GM12878 (cell line): ENCODE results near the gene UROC1. TPM values are rescaled to one million over a fixed set of nuclear protein-coding genes. Genes with fewer than 3 reads are reported as not detected.

Experiments used
- ATAC-seq: fragments of 200-7000 bp; cut with Tn5 transposase; 3 replicates; pipeline ENCODE4 v1.9.1; 2020; ENCODE audit warnings: mild to moderate bottlenecking, moderate library complexity
- BruUV-seq: library from RNA; stranded (reverse); fragments of 400-500 nt; replicated peaks from 2 replicates; lab custom pipeline; 2021; lab: Mats Ljungman, UMichigan
- CTCF ChIA-PET: fragments of 300-600 bp; sonication (Branson Sonifier 250); formaldehyde crosslinking; extraction: SDS; loops from one replicate; lab custom pipeline; 2021; ENCODE audit warnings: inconsistent platforms; lab: Yijun Ruan, JAX
- POLR2A ChIA-PET: fragments of 350-600 bp; formaldehyde crosslinking; extraction: SDS; loops from one replicate; lab custom pipeline; 2021; ENCODE audit warnings: inconsistent platforms; lab: Charles Lee
- RAD21 ChIA-PET: fragments of 300-600 bp; sonication (Branson Sonifier 250); formaldehyde crosslinking; loops from one replicate; lab custom pipeline; 2023; ENCODE audit warnings: antibody characterized with exemption; ENCODE audit not compliant: unreplicated experiment; lab: Charles Lee
- SMC1A ChIA-PET: fragments of 300-600 bp; sonication (Branson Sonifier 250); formaldehyde crosslinking; loops from one replicate; lab custom pipeline; 2023; ENCODE audit not compliant: unreplicated experiment, uncharacterized antibody; lab: Charles Lee
- DNase-seq: peaks from one replicate; pipeline ENCODE4 v3.0.0-alpha.2; 2011; ENCODE audit warnings: low read depth, low spot score
- FAIRE-seq: peaks from 3 replicates; lab custom pipeline; 2011; peaks lifted over from hg19 to GRCh38; lab: Jason Lieb, UNC
- H2AFZ ChIP-seq: 2 replicates; pipeline ENCODE4 v1.6.0; 2011; ENCODE audit warnings: low read depth, low read length, control low read depth; ENCODE audit not compliant: control insufficient read depth
- H3K27ac ChIP-seq: 2 replicates; pipeline ENCODE4 v1.5.1; 2011; ENCODE audit warnings: control low read depth; ENCODE audit not compliant: control insufficient read depth, insufficient read depth
- H3K27me3 ChIP-seq, 2 experiments: replicated peaks in 1 of 2; 2 replicates each; pipeline versions ENCODE4 v1.6.0 to v1.6.1; 2011; ENCODE audit warnings: low read length in 1 of 2; ENCODE audit not compliant: control insufficient read depth in 2 of 2, insufficient read depth in 2 of 2
- H3K36me3 ChIP-seq, 2 experiments: 2 replicates each; pipeline ENCODE4 v1.5.1; 2011; ENCODE audit warnings: low read length in 1 of 2; ENCODE audit not compliant: control insufficient read depth in 2 of 2, insufficient read depth in 2 of 2
- H3K4me1 ChIP-seq: 2 replicates; pipeline ENCODE4 v1.6.1; 2011; ENCODE audit warnings: mild to moderate bottlenecking, low read length, moderate library complexity, mixed read lengths; ENCODE audit not compliant: control insufficient read depth, insufficient read depth
- H3K4me2 ChIP-seq: 2 replicates; pipeline ENCODE4 v1.6.0; 2011; ENCODE audit warnings: control low read depth; ENCODE audit not compliant: control insufficient read depth, insufficient read depth
- H3K4me3 ChIP-seq: fragments of 200-600 bp; sonication (generic); 2 replicates; pipeline ENCODE4 v1.5.1; 2016
- H3K79me2 ChIP-seq: 2 replicates; pipeline ENCODE4 v1.6.0; 2011; ENCODE audit warnings: low read length; ENCODE audit not compliant: control insufficient read depth, insufficient read depth
- H3K9ac ChIP-seq: 2 replicates; pipeline ENCODE4 v1.8.0; 2011; ENCODE audit warnings: low read length, control low read depth, mixed read lengths; ENCODE audit not compliant: control insufficient read depth, insufficient read depth
- H3K9me3 ChIP-seq: replicated peaks from 3 replicates; pipeline ENCODE4 v1.5.1; 2011; ENCODE audit warnings: mild to moderate bottlenecking, low read length; ENCODE audit not compliant: control insufficient read depth, insufficient read depth
- H4K20me1 ChIP-seq: 2 replicates; pipeline ENCODE4 v1.6.0; 2011; ENCODE audit not compliant: control insufficient read depth, insufficient read depth
- ATF7 ChIP-seq: fragments of 450-650 bp; IDR thresholded peaks from 2 replicates; pipeline ENCODE4 v1.6.1; 2016; ENCODE audit warnings: low read depth, mild to moderate bottlenecking
- CTCF ChIP-seq, 3 experiments: IDR thresholded peaks in 2 of 3; conservative IDR thresholded peaks in 1 of 3; 2 replicates each; pipeline ENCODE4 v1.5.1; 2011; ENCODE audit warnings: low read depth in 3 of 3, low read length in 3 of 3, mild to moderate bottlenecking in 3 of 3, control low read depth in 2 of 3, moderate library complexity in 2 of 3, inconsistent platforms in 1 of 3, mixed read lengths in 1 of 3; ENCODE audit not compliant: control insufficient read depth in 2 of 3, insufficient read depth in 1 of 3; ENCODE audit errors: extremely low read depth in 1 of 3
- EED ChIP-seq: sonication (generic); IDR thresholded peaks from 2 replicates; pipeline ENCODE4 v1.6.1; 2016; ENCODE audit warnings: antibody characterized with exemption, low read depth
- EGR1 ChIP-seq, 2 experiments: IDR thresholded peaks; 1 replicate in 1 of 2; 2 replicates in 1 of 2; pipeline ENCODE4 v1.6.1; 2011 to 2012; ENCODE audit warnings: low read depth in 2 of 2, low read length in 2 of 2, borderline replicate concordance in 1 of 2, mild to moderate bottlenecking in 1 of 2, moderate library complexity in 1 of 2
- GABPA ChIP-seq: IDR thresholded peaks from 2 replicates; pipeline ENCODE4 v1.6.1; 2014; ENCODE audit warnings: antibody characterized with exemption, low read depth, mild to moderate bottlenecking, inconsistent platforms
- JUND ChIP-seq: IDR thresholded peaks from 2 replicates; pipeline ENCODE4 v1.6.1; 2012; ENCODE audit warnings: low read depth, mild to moderate bottlenecking, low read length, improper control_type of control experiment, moderate library complexity
- MTA2 ChIP-seq: fragments of 450-650 bp; IDR thresholded peaks from 2 replicates; pipeline ENCODE4 v1.6.1; 2016; ENCODE audit warnings: low read depth, mild to moderate bottlenecking, moderate library complexity
- NRF1 ChIP-seq: conservative IDR thresholded peaks from 2 replicates; pipeline ENCODE4 v1.6.1; 2011; ENCODE audit warnings: mild to moderate bottlenecking, low read depth, low read length, improper control_type of control experiment
- PAX8 ChIP-seq: fragments of 450-650 bp; IDR thresholded peaks from 2 replicates; pipeline ENCODE4 v1.6.1; 2017; ENCODE audit warnings: mild to moderate bottlenecking, moderate library complexity
- PML ChIP-seq: IDR thresholded peaks from 2 replicates; pipeline ENCODE4 v1.6.1; 2012; ENCODE audit warnings: low read length, inconsistent platforms
- POLR2AphosphoS2 ChIP-seq: IDR thresholded peaks from 2 replicates; pipeline ENCODE4 v1.6.1; 2011; ENCODE audit warnings: low read depth, mild to moderate bottlenecking, low read length, improper control_type of control experiment, moderate library complexity
- SIN3A ChIP-seq: IDR thresholded peaks from 2 replicates; pipeline ENCODE4 v1.6.1; 2012; ENCODE audit warnings: low read depth, low read length, improper control_type of control experiment
- USF2 ChIP-seq: IDR thresholded peaks from 2 replicates; pipeline ENCODE4 v1.6.1; 2011; ENCODE audit warnings: low read depth, low read length, improper control_type of control experiment, borderline replicate concordance
- WGBS: methylation state at CpG from one replicate; pipeline ENCODE4 v1.1.6; 2016; ENCODE audit warnings: low lambda C conversion rate; ENCODE audit not compliant: insufficient replicate concordance, insufficient coverage; ENCODE audit errors: missing lambda C conversion rate; 5-methylcytosine and 5-hydroxymethylcytosine counted together
- in situ Hi-C: fragments of 300-500 bp; cut with MboI; formaldehyde crosslinking; loops from 9 replicates; pipeline ENCODE4 v1.14.3; 2018; ENCODE audit warnings: mixed read lengths
- intact Hi-C: fragments of 100-400 bp; cut with micrococcal nuclease; formaldehyde crosslinking; loops from one replicate; pipeline ENCODE4 v1.14.2; 2022; ENCODE audit not compliant: unreplicated experiment
- polyA plus RNA-seq, 11 experiments: library from polyadenylated mRNA; depleted of rRNA in 4 of 11; unstranded in 6 of 11; stranded (reverse) in 5 of 11; fragments of >200 nt; fragmentation: Nextera tagmentation in 4 of 11; fragmentation: Illumina TruSeq in 1 of 11; extraction: Ambion mirVana in 4 of 11; extraction: Trizol in 1 of 11; gene quantifications; 1 replicate in 1 of 11; 2 replicates in 10 of 11; pipeline versions ENCODE4 v1.2.1 to v1.2.3, GENCODE V29; 2011 to 2016; ENCODE audit warnings: inconsistent platforms in 2 of 11, missing spikeins in 2 of 11, low read depth in 1 of 11
- total RNA-seq, 4 experiments: library from RNA; depleted of rRNA in 3 of 4; stranded (reverse); fragments of >200 nt in 3 of 4; fragmentation: Illumina TruSeq in 1 of 4; extraction: Trizol in 1 of 4; gene quantifications; 2 replicates each; pipeline versions ENCODE4 v1.2.1 to v1.2.3, GENCODE V29; 2013 to 2021
- TF ChIP-seq, protein P1 (sequence below): fragments of 450-650 bp; IDR thresholded peaks from 2 replicates; pipeline ENCODE4 v1.6.1; 2016; ENCODE audit warnings: mild to moderate bottlenecking
- TF ChIP-seq, protein P2 (sequence below): fragments of 150-350 bp; IDR thresholded peaks from 2 replicates; pipeline ENCODE4 v1.6.1; 2014; ENCODE audit warnings: mild to moderate bottlenecking, low read depth, low read length

The UROC1 gene
- total and polyA plus RNA-seq, 10 of the 15 experiments (the other 5 are each of a cell fraction or from before 2014, with no cell fraction given): 0.04 TPM; not detected in 9

DNA sequence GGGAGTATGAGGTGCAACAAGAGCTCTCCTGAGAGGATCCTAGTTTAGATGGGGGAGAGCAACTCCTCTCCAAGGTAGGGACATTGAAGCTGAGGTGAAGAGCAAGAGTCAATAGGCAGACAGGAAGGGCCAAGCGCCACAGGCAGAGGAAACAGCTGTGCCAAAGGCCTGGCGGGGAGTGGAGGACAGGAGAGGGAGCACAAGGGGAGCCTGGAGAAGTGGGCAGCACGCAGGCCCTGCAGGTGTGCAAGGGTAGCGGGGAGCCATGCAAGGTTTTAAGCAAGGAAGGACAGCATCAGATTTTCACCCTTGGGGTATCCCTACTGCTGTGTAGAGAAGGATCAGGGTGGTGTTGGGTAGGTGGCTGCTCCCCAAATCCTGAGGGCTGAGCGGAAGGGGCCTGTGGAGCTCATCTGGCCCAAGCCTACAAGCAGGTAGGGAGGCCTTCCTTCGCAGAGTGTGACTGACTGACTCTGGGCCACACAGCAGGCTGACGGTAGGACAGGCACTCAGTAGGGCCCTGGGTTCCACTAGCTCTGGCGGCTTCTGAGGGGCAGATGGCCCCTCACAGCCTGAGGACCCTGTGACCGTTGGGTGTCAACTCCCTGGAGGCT lies 19.6 kb upstream of the UROC1 start (continued):
- TF ChIP-seq JUND (no peak), SIN3A (no peak), USF2 (no peak)
- TF ChIP-seq, protein P1, sequence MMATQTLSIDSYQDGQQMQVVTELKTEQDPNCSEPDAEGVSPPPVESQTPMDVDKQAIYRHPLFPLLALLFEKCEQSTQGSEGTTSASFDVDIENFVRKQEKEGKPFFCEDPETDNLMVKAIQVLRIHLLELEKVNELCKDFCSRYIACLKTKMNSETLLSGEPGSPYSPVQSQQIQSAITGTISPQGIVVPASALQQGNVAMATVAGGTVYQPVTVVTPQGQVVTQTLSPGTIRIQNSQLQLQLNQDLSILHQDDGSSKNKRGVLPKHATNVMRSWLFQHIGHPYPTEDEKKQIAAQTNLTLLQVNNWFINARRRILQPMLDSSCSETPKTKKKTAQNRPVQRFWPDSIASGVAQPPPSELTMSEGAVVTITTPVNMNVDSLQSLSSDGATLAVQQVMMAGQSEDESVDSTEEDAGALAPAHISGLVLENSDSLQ: no peak

DNA sequence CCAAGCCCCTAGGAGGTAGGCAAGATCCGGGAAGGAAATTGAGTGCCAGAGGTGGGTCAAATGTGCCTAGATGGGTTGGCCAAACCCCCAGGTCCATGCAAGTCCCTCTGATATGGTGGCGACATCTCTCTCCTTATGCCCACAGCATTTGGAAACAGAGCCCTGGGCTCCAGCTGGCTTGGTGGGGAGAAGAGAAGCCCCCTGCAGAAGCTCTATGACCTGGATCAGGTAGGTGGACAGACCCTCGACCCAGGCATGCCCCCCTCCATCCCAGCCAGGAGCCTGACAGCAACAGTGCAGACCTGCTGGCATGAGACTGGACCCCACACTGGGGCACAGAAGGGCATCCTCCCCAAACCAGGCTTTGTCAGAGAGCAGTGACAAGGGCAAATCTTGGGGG lies 18.6 kb upstream of the UROC1 start:
- no TSS peak for BruUV-seq
- FAIRE-seq: no peak
- no peak for DNase-seq
- ATAC-seq: no peak
- no peak overlapping the region for H3K4me3 ChIP-seq
- no peaks in the 10 kb centered on the region for H3K4me1 ChIP-seq
- H3K27ac ChIP-seq: no peak overlapping the region
- no peak overlapping the region for H3K9ac ChIP-seq
- in situ Hi-C loops (no loop called here), intact Hi-C loops (no loop called here)
- no peak for TF ChIP-seq MTA2
- no peak for TF ChIP-seq PAX8
- no peak for TF ChIP-seq CTCF (IDR thresholded peaks at IDR 0.05 in 2 of 3, conservative IDR thresholded peaks at IDR 0.05 in 1 of 3; ENCODE audit: control insufficient read depth in 2 of 3, extremely low read depth in 1 of 3, insufficient read depth in 1 of 3, low read depth in 3 of 3, low read length in 3 of 3)
- TF ChIP-seq GABPA: no peak
- no peak for TF ChIP-seq POLR2AphosphoS2
- TF ChIP-seq, protein P2, sequence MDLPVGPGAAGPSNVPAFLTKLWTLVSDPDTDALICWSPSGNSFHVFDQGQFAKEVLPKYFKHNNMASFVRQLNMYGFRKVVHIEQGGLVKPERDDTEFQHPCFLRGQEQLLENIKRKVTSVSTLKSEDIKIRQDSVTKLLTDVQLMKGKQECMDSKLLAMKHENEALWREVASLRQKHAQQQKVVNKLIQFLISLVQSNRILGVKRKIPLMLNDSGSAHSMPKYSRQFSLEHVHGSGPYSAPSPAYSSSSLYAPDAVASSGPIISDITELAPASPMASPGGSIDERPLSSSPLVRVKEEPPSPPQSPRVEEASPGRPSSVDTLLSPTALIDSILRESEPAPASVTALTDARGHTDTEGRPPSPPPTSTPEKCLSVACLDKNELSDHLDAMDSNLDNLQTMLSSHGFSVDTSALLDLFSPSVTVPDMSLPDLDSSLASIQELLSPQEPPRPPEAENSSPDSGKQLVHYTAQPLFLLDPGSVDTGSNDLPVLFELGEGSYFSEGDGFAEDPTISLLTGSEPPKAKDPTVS: no peak
- TF ChIP-seq ATF7: no peak
- no peak for TF ChIP-seq PML
- TF ChIP-seq EGR1 (IDR thresholded peaks at IDR 0.05; ENCODE audit: borderline replicate concordance in 1 of 2, low read depth in 2 of 2, low read length in 2 of 2): no peak
- TF ChIP-seq EED: no peak
- TF ChIP-seq NRF1: no peak
- SMC1A ChIA-PET: no interaction called here
- no peak overlapping the region for H2AFZ ChIP-seq
- no peaks in the 10 kb centered on the region for H3K9me3 ChIP-seq
- 39% methylated on average over 3 of the region's 3 CpGs for WGBS
- POLR2A ChIA-PET: no interaction called here
- no peaks in the 10 kb centered on the region for H3K36me3 ChIP-seq
- no peaks in the 10 kb centered on the region for H3K79me2 ChIP-seq
- H4K20me1 ChIP-seq: no peaks in the 10 kb centered on the region
- no peak overlapping the region for H3K4me2 ChIP-seq
- CTCF ChIA-PET: no interaction called here
- H3K27me3 ChIP-seq: peaks cover 0 to 2% of the 10 kb centered on the region in 2 experiments; a peak in 2 of 4 replicates
- RAD21 ChIA-PET: no interaction called here
